ENCODE results near the gene ABHD5.
"Not testable (repeated sequence)": the region's sequence is repeated elsewhere in the genome, so short reads cannot be mapped to it uniquely, and the experiment has no call there.

DNA sequence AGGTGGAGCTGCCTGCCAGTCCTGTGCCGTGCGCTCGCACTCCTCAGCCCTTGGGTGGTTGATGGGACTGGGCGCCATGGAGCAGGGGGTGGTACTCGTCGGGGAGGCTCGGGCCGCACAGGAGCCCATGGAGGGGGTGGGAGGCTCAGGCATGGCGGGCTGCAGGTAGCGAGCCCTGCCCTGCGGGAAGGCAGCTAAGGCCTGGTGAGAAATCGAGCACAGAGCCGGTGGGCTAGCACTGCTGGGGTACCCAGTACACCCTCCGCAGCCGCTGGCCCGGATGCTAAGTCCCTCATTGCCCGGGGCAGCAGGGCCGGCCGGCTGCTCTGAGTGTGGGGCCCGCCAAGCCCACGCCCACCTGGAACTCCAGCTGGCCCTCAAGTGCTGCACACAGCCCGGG, 34.3 kb upstream of the ABHD5 start:
- not testable (repeated sequence) for TF ChIP-seq POLR2A (IDR thresholded peaks at IDR 0.05)
- TF ChIP-seq, protein P1, sequence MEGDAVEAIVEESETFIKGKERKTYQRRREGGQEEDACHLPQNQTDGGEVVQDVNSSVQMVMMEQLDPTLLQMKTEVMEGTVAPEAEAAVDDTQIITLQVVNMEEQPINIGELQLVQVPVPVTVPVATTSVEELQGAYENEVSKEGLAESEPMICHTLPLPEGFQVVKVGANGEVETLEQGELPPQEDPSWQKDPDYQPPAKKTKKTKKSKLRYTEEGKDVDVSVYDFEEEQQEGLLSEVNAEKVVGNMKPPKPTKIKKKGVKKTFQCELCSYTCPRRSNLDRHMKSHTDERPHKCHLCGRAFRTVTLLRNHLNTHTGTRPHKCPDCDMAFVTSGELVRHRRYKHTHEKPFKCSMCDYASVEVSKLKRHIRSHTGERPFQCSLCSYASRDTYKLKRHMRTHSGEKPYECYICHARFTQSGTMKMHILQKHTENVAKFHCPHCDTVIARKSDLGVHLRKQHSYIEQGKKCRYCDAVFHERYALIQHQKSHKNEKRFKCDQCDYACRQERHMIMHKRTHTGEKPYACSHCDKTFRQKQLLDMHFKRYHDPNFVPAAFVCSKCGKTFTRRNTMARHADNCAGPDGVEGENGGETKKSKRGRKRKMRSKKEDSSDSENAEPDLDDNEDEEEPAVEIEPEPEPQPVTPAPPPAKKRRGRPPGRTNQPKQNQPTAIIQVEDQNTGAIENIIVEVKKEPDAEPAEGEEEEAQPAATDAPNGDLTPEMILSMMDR (IDR thresholded peaks at IDR 0.05): not testable (repeated sequence)
